Lower leg skin (tissue), 4 donors: ENCODE measurements around the gene PLEK2. TPM values are rescaled to one million over a fixed set of nuclear protein-coding genes. Genes with fewer than 3 reads are reported as not detected.
"Not testable (repeated sequence)": the region's sequence is repeated elsewhere in the genome, so short reads cannot be mapped to it uniquely, and the experiment has no call there.

Source experiments
- DNase-seq, 2 donors: peaks; one replicate each; pipeline ENCODE4 v3.0.0-alpha.2; 2019; ENCODE audit warnings: low spot score in 2 of 2
- H3K4me3 ChIP-seq: fragments of 200-600 bp; sonication (generic); 2 replicates; pipeline ENCODE4 v1.5.1; 2017; ENCODE audit warnings: mild to moderate bottlenecking, low read depth; ENCODE audit not compliant: poor library complexity, severe bottlenecking
- CTCF ChIP-seq, 3 donors: fragments of 450-650 bp; IDR thresholded peaks; one replicate each; pipeline ENCODE4 v1.5.1; 2016; ENCODE audit warnings: antibody characterized with exemption in 3 of 3, mild to moderate bottlenecking in 3 of 3, moderate library complexity in 2 of 3
- POLR2A ChIP-seq, 2 donors: fragments of 450-650 bp; IDR thresholded peaks; one replicate each; pipeline ENCODE4 v1.6.1; 2016 to 2017; ENCODE audit warnings: antibody characterized with exemption in 2 of 2, mild to moderate bottlenecking in 1 of 2, moderate library complexity in 1 of 2
- WGBS, 2 donors: methylation state at CpG; one replicate each; pipeline ENCODE4 v1.1.5; 2018; 5-methylcytosine and 5-hydroxymethylcytosine counted together
- intact Hi-C: fragments of 100-400 bp; cut with DNase I; formaldehyde crosslinking; loops from one replicate; pipeline ENCODE4 v1.15.0; 2023; ENCODE audit warnings: low total_unique reads
- total RNA-seq, 4 donors: library from RNA; depleted of rRNA; stranded (reverse); fragments of >200 nt; gene quantifications; one replicate each; pipeline ENCODE4 v1.1.0, GENCODE V29; 2016

The PLEK2 gene
- total RNA-seq, 4 donors from 2014 or later, result 23.0 to 33.0 (median 29.5) TPM

GRCh38 chr14:67420102-67420739 is 8.3 kb upstream of the PLEK2 start:
- DNase-seq, result no peak
- TF ChIP-seq POLR2A (IDR thresholded peaks at IDR 0.05), result no peak
- no peak for TF ChIP-seq CTCF (IDR thresholded peaks at IDR 0.05)
- 78 to 85% methylated on average over 12 of the region's 12 CpGs for WGBS, 2 donors
- no peak overlapping the region for H3K4me3 ChIP-seq
- intact Hi-C loops, result no loop called here

- intact Hi-C loops, result no loop called here
- no peak overlapping the region for H3K4me3 ChIP-seq
- no peak for DNase-seq
- WGBS, 2 donors, result 56 to 67% methylated on average over 11 of the region's 11 CpGs
- TF ChIP-seq POLR2A (IDR thresholded peaks at IDR 0.05) (no peak), CTCF (IDR thresholded peaks at IDR 0.05) (no peak)
Observed at GRCh38 chr14:67418401-67419191, 6.6 kb upstream of the PLEK2 start.

- DNase-seq, result no peak
- TF ChIP-seq POLR2A (IDR thresholded peaks at IDR 0.05) (no peak), CTCF (IDR thresholded peaks at IDR 0.05) (no peak)
- no peak overlapping the region for H3K4me3 ChIP-seq
- intact Hi-C loops, result no loop called here
- WGBS, 2 donors, result 72 to 74% methylated on average over 3 of the region's 3 CpGs
Observed at GRCh38 chr14:67417633-67418032, 5.7 kb upstream of the PLEK2 start.

GRCh38 chr14:67416810-67417209 is 4.8 kb upstream of the PLEK2 start:
- 83 to 85% methylated on average over 2 of the region's 2 CpGs for WGBS, 2 donors
- intact Hi-C loops, result no loop called here
- no peak overlapping the region for H3K4me3 ChIP-seq
- DNase-seq, result no peak
- TF ChIP-seq POLR2A (IDR thresholded peaks at IDR 0.05), result no peak
- TF ChIP-seq CTCF (IDR thresholded peaks at IDR 0.05), result no peak

GRCh38 chr14:67416085-67416484 is 4.1 kb upstream of the PLEK2 start:
- TF ChIP-seq CTCF (IDR thresholded peaks at IDR 0.05) (no peak), POLR2A (IDR thresholded peaks at IDR 0.05) (no peak)
- no peak overlapping the region for H3K4me3 ChIP-seq
- DNase-seq, result no peak
- intact Hi-C loops, result no loop called here
- 44 to 52% methylated on average over 8 of the region's 8 CpGs for WGBS, 2 donors

GRCh38 chr14:67415610-67416009 is 3.6 kb upstream of the PLEK2 start:
- intact Hi-C loops, H3K4me3 ChIP-seq, DNase-seq: not testable (repeated sequence)
- WGBS, 2 donors, result 92 to 93% methylated on average over 5 of the region's 5 CpGs
